H9 (cell line): ENCODE measurements around the gene AKAP12. TPM values are rescaled to one million over a fixed set of nuclear protein-coding genes. Genes with fewer than 3 reads are reported as not detected.

Source experiments
- DNase-seq: peaks from one replicate; pipeline ENCODE4 v3.0.0-alpha.2; 2017
- H2AFZ ChIP-seq: one replicate; pipeline ENCODE4 v1.6.1; 2013; ENCODE audit warnings: mild to moderate bottlenecking, low read length, control low read depth, moderate library complexity
- H2AK5ac ChIP-seq: 2 replicates; pipeline ENCODE4 v1.6.1; 2013; ENCODE audit warnings: low read length, control low read depth, mixed read lengths; ENCODE audit not compliant: insufficient read length
- H2BK120ac ChIP-seq: one replicate; pipeline ENCODE4 v1.6.1; 2013; ENCODE audit warnings: low read depth, mild to moderate bottlenecking, low read length, control low read depth, inconsistent platforms; ENCODE audit not compliant: poor library complexity, severe bottlenecking
- H2BK12ac ChIP-seq: 2 replicates; pipeline ENCODE4 v1.6.1; 2013; ENCODE audit warnings: low read length, control low read depth, mixed read lengths, low read depth; ENCODE audit not compliant: insufficient read length
- H2BK15ac ChIP-seq: 2 replicates; pipeline ENCODE4 v1.6.1; 2013; ENCODE audit warnings: low read depth, low read length, control low read depth
- H2BK20ac ChIP-seq: one replicate; pipeline ENCODE4 v1.6.1; 2013; ENCODE audit warnings: low read depth, mild to moderate bottlenecking, low read length, control low read depth, inconsistent platforms; ENCODE audit not compliant: poor library complexity, severe bottlenecking
- H2BK5ac ChIP-seq: 2 replicates; pipeline ENCODE4 v1.6.1; 2013; ENCODE audit warnings: low read length, control low read depth, mixed read lengths; ENCODE audit not compliant: insufficient read length
- H3K14ac ChIP-seq: 2 replicates; pipeline ENCODE4 v1.6.1; 2013; ENCODE audit warnings: low read length, control low read depth; ENCODE audit not compliant: insufficient read depth
- H3K18ac ChIP-seq: 2 replicates; pipeline ENCODE4 v1.6.1; 2013; ENCODE audit warnings: low read depth, mild to moderate bottlenecking, mixed read lengths, low read length, control low read depth; ENCODE audit not compliant: insufficient read length
- H3K23ac ChIP-seq: 2 replicates; pipeline ENCODE4 v1.6.1; 2013; ENCODE audit warnings: low read length, control low read depth, mixed read lengths, low read depth; ENCODE audit not compliant: insufficient read length
- H3K23me2 ChIP-seq: 2 replicates; pipeline ENCODE4 v1.6.1; 2013; ENCODE audit warnings: low read depth, mild to moderate bottlenecking, mixed read lengths, low read length, control low read depth; ENCODE audit not compliant: insufficient read length, poor library complexity, severe bottlenecking
- H3K27ac ChIP-seq: 2 replicates; pipeline ENCODE4 v1.5.1; 2013; ENCODE audit warnings: low read length, control low read depth, mixed read lengths, low read depth; ENCODE audit not compliant: insufficient read length
- H3K27me3 ChIP-seq: 2 replicates; pipeline ENCODE4 v1.6.1; 2013; ENCODE audit warnings: low read length, control low read depth, inconsistent platforms; ENCODE audit not compliant: insufficient read depth
- H3K4ac ChIP-seq: 2 replicates; pipeline ENCODE4 v1.6.1; 2013; ENCODE audit warnings: low read depth, mild to moderate bottlenecking, control low read depth, inconsistent platforms, low read length, moderate library complexity
- H3K4me1 ChIP-seq: 2 replicates; pipeline ENCODE4 v1.6.1; 2013; ENCODE audit warnings: low read length, control low read depth, inconsistent platforms; ENCODE audit not compliant: insufficient read depth
- H3K4me2 ChIP-seq: 2 replicates; pipeline ENCODE4 v1.6.1; 2013; ENCODE audit warnings: low read length, control low read depth, mixed read lengths; ENCODE audit not compliant: insufficient read length, insufficient read depth
- H3K56ac ChIP-seq: 2 replicates; pipeline ENCODE4 v1.6.1; 2013; ENCODE audit warnings: low read depth, mild to moderate bottlenecking, mixed read lengths, low read length, control low read depth; ENCODE audit not compliant: insufficient read length
- H3K79me1 ChIP-seq: 2 replicates; pipeline ENCODE4 v1.6.1; 2013; ENCODE audit warnings: low read depth, mild to moderate bottlenecking, moderate library complexity, low read length, control low read depth, inconsistent platforms; ENCODE audit not compliant: insufficient read depth, poor library complexity, severe bottlenecking
- H3K79me2 ChIP-seq: 2 replicates; pipeline ENCODE4 v1.6.1; 2013; ENCODE audit warnings: low read length, control low read depth, inconsistent platforms; ENCODE audit not compliant: insufficient read depth
- H3K9ac ChIP-seq: 2 replicates; pipeline ENCODE4 v1.6.1; 2013; ENCODE audit warnings: low read length, control low read depth, mixed read lengths; ENCODE audit not compliant: insufficient read length; ENCODE audit errors: extremely low read depth
- H3K9me3 ChIP-seq: one replicate; pipeline ENCODE4 v1.6.1; 2013; ENCODE audit warnings: low read depth, low read length, inconsistent platforms; ENCODE audit not compliant: control insufficient read depth
- H3T11ph ChIP-seq: one replicate; pipeline ENCODE4 v1.6.1; 2013; ENCODE audit warnings: mild to moderate bottlenecking, low read length, control low read depth, inconsistent platforms
- H4K20me1 ChIP-seq: one replicate; pipeline ENCODE4 v1.6.1; 2013; ENCODE audit not compliant: control insufficient read depth, insufficient read length, insufficient read depth
- H4K5ac ChIP-seq: 2 replicates; pipeline ENCODE4 v1.6.1; 2013; ENCODE audit warnings: low read depth, mild to moderate bottlenecking, mixed read lengths, low read length, control low read depth; ENCODE audit not compliant: insufficient read length
- H4K8ac ChIP-seq: replicated peaks from 2 replicates; pipeline ENCODE4 v1.6.1; 2013; ENCODE audit warnings: low read length, control low read depth, mixed read lengths, low read depth; ENCODE audit not compliant: insufficient read length
- H4K91ac ChIP-seq: 2 replicates; pipeline ENCODE4 v1.6.1; 2013; ENCODE audit warnings: low read depth, mild to moderate bottlenecking, moderate library complexity, mixed read lengths, low read length, control low read depth; ENCODE audit not compliant: insufficient read length
- H3K27ac Mint-ChIP-seq, 3 experiments: 2 replicates in 2 of 3; 3 replicates in 1 of 3; pipeline ENCODE4 v1.8.0; 2020 to 2021; ENCODE audit warnings: mixed read lengths in 3 of 3, mild to moderate bottlenecking in 1 of 3, moderate library complexity in 1 of 3
- H3K27me3 Mint-ChIP-seq: 2 replicates; pipeline ENCODE4 v1.8.0; 2021; ENCODE audit warnings: low read depth, mild to moderate bottlenecking, moderate library complexity, mixed read lengths
- H3K36me3 Mint-ChIP-seq, 3 experiments: 2 replicates in 2 of 3; 3 replicates in 1 of 3; pipeline ENCODE4 v1.8.0; 2020 to 2021; ENCODE audit warnings: low read depth in 3 of 3, mixed read lengths in 3 of 3; ENCODE audit not compliant: insufficient read depth in 1 of 3
- H3K4me1 Mint-ChIP-seq, 2 experiments: 2 replicates each; pipeline ENCODE4 v1.8.0; 2020; ENCODE audit warnings: mixed read lengths in 2 of 2
- H3K4me3 Mint-ChIP-seq, 2 experiments: 2 replicates in 1 of 2; 3 replicates in 1 of 2; pipeline ENCODE4 v1.8.0; 2020 to 2021; ENCODE audit warnings: mild to moderate bottlenecking in 2 of 2, mixed read lengths in 2 of 2, moderate library complexity in 1 of 2
- H3K9me3 Mint-ChIP-seq, 2 experiments: 2 replicates in 1 of 2; 3 replicates in 1 of 2; pipeline ENCODE4 v1.8.0; 2020; ENCODE audit warnings: mild to moderate bottlenecking in 2 of 2, mixed read lengths in 2 of 2, moderate library complexity in 1 of 2
- WGBS: extraction: QIAGEN DNeasy Blood & Tissue Kit; methylation state at CpG from one replicate; pipeline ENCODE4 v1.1.7; 2013; ENCODE audit warnings: missing lambda C conversion rate, low lambda C conversion rate, mixed read lengths; ENCODE audit not compliant: insufficient read length; ENCODE audit errors: extremely low coverage; 5-methylcytosine and 5-hydroxymethylcytosine counted together
- total RNA-seq: library from RNA; stranded (reverse); gene quantifications from 2 replicates; pipeline ENCODE4 v1.2.1, GENCODE V29; 2021
- TF ChIP-seq, protein P1 (sequence below): fragments of 200-600 bp; sonication (generic); conservative IDR thresholded peaks from 3 replicates; pipeline ENCODE4 v1.8.0; 2021; ENCODE audit warnings: antibody characterized with exemption, mild to moderate bottlenecking

The AKAP12 gene
- total RNA-seq, 1 experiment from 2014 or later, result 52.3 TPM

DNA sequence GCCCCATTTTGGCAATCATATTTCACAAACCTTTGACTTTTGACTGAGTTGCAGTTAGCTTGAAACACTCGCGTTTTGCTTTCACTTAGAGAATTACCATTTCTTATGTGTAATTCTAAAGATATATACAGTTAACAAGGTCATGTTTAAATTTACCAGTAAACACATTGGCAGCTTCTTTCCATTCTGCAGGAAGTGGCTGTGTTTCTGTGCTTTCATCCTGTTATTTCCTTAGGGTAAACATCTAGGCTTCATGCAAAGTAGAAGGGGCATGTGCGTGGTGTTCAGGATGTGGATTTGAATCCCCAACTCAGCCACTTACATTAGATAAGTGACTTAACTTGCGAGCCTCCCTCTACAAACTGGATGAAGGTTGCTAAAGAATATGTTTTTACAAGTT, 41.1 kb downstream of the AKAP12 start:
- no peaks in the 10 kb centered on the region for H3K4me1 ChIP-seq
- no peak overlapping the region for H2BK15ac ChIP-seq
- H2BK5ac ChIP-seq, result no peak overlapping the region
- no peak overlapping the region for H2BK20ac ChIP-seq
- Mint-ChIP-seq H3K36me3 (no peaks in the 10 kb centered on the region), H3K4me3 (no peak overlapping the region), H3K4me1 (peaks cover 8 to 19% of the 10 kb centered on the region in 2 experiments), H3K27ac (no peak overlapping the region), H3K9me3 (no peaks in the 10 kb centered on the region), H3K27me3 (no peaks in the 10 kb centered on the region)
- H2BK12ac ChIP-seq, result no peak overlapping the region
- H4K5ac ChIP-seq, result no peak overlapping the region
- no peak overlapping the region for H3K14ac ChIP-seq
- no peak overlapping the region for H3K18ac ChIP-seq
- no peak overlapping the region for H2AK5ac ChIP-seq
- no peak overlapping the region for H3K4ac ChIP-seq
- H2BK120ac ChIP-seq, result no peak overlapping the region
- no peak overlapping the region for H3K56ac ChIP-seq
- no peak overlapping the region for H2AFZ ChIP-seq
- TF ChIP-seq, protein P1, sequence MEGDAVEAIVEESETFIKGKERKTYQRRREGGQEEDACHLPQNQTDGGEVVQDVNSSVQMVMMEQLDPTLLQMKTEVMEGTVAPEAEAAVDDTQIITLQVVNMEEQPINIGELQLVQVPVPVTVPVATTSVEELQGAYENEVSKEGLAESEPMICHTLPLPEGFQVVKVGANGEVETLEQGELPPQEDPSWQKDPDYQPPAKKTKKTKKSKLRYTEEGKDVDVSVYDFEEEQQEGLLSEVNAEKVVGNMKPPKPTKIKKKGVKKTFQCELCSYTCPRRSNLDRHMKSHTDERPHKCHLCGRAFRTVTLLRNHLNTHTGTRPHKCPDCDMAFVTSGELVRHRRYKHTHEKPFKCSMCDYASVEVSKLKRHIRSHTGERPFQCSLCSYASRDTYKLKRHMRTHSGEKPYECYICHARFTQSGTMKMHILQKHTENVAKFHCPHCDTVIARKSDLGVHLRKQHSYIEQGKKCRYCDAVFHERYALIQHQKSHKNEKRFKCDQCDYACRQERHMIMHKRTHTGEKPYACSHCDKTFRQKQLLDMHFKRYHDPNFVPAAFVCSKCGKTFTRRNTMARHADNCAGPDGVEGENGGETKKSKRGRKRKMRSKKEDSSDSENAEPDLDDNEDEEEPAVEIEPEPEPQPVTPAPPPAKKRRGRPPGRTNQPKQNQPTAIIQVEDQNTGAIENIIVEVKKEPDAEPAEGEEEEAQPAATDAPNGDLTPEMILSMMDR, result no peak
- H3K79me2 ChIP-seq, result no peaks in the 10 kb centered on the region
- no peak overlapping the region for H3K27ac ChIP-seq
- H3K23ac ChIP-seq, result no peak overlapping the region
- H3K27me3 ChIP-seq, result no peaks in the 10 kb centered on the region
- H4K20me1 ChIP-seq, result no peaks in the 10 kb centered on the region
- no peak overlapping the region for H3K9ac ChIP-seq
- H3K23me2 ChIP-seq, result no peaks in the 10 kb centered on the region
- no peak overlapping the region for H3T11ph ChIP-seq
- no peak for DNase-seq
- WGBS, result no CpG with 5 or more reads among the region's 4 CpGs
- no peaks in the 10 kb centered on the region for H3K9me3 ChIP-seq
- no peak overlapping the region for H3K4me2 ChIP-seq
- H4K8ac ChIP-seq, result no peak overlapping the region
- H4K91ac ChIP-seq, result no peak overlapping the region
- H3K79me1 ChIP-seq, result peaks cover 2% of the 10 kb centered on the region
